ENCODE measurements around the gene HDAC5.

DNA sequence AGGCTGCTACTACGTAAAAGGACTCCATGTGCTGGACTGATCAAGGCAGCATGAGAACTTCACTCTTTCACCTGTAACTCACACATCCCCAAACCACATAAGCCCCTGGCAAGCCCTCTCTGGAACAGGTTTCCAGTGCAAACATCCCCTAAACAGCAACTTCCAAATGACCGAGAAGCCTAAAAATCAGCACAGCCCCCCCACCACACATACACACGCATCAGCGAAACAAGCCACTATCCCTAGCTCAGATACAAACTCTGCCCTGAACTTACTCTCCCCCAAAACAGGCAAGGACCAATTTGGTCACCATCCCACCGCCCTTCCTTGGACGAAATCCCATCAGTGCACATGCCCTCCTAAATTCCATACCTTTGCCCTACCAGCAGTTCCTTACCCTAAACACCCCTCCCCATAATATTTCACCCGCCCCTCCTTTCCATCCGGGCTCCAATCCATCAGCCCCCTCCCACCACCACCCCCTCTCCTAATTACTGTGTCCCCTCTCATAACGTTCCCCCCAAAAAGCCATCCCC is 57.7 kb downstream of the HDAC5 start:
- TF ChIP-seq, protein P1, sequence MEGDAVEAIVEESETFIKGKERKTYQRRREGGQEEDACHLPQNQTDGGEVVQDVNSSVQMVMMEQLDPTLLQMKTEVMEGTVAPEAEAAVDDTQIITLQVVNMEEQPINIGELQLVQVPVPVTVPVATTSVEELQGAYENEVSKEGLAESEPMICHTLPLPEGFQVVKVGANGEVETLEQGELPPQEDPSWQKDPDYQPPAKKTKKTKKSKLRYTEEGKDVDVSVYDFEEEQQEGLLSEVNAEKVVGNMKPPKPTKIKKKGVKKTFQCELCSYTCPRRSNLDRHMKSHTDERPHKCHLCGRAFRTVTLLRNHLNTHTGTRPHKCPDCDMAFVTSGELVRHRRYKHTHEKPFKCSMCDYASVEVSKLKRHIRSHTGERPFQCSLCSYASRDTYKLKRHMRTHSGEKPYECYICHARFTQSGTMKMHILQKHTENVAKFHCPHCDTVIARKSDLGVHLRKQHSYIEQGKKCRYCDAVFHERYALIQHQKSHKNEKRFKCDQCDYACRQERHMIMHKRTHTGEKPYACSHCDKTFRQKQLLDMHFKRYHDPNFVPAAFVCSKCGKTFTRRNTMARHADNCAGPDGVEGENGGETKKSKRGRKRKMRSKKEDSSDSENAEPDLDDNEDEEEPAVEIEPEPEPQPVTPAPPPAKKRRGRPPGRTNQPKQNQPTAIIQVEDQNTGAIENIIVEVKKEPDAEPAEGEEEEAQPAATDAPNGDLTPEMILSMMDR (IDR thresholded peaks at IDR 0.05), result no peak
- TF ChIP-seq POLR2A (IDR thresholded peaks at IDR 0.05), result no peak

Measured in adrenal gland (tissue), 5 donors.